MM.1S (cell line): ENCODE data around the gene OLFM3.

Source experiments
- DNase-seq: peaks from one replicate; pipeline ENCODE4 v3.0.0-alpha.2; 2015
- H2AFZ ChIP-seq: fragments of 300-600 bp; sonication (generic); 2 replicates; pipeline ENCODE4 v1.6.0; 2016; ENCODE audit warnings: antibody characterized with exemption, low read length
- H3F3A ChIP-seq: fragments of 300-600 bp; sonication (generic); 2 replicates; pipeline ENCODE4 v1.6.1; 2016; ENCODE audit warnings: mild to moderate bottlenecking, antibody characterized with exemption, low read length, moderate library complexity, mixed read lengths; ENCODE audit not compliant: insufficient read depth
- H3K27ac ChIP-seq: fragments of 300-600 bp; sonication (generic); 2 replicates; pipeline ENCODE4 v1.5.1; 2016; ENCODE audit warnings: mild to moderate bottlenecking, low read length
- H3K27me3 ChIP-seq: fragments of 300-600 bp; sonication (generic); replicated peaks from 2 replicates; pipeline ENCODE4 v1.6.0; 2016; ENCODE audit warnings: low read length; ENCODE audit not compliant: insufficient read depth
- H3K36me3 ChIP-seq: fragments of 300-600 bp; sonication (generic); replicated peaks from 2 replicates; pipeline ENCODE4 v1.6.1; 2016; ENCODE audit warnings: mild to moderate bottlenecking, low read length, mixed read lengths; ENCODE audit not compliant: insufficient read depth
- H3K4me1 ChIP-seq: fragments of 300-600 bp; sonication (generic); 2 replicates; pipeline ENCODE4 v1.6.1; 2016; ENCODE audit warnings: low read length, mixed read lengths
- H3K4me2 ChIP-seq: fragments of 300-600 bp; sonication (generic); 2 replicates; pipeline ENCODE4 v1.6.0; 2016; ENCODE audit warnings: low read depth, low read length
- H3K4me3 ChIP-seq: fragments of 300-600 bp; sonication (generic); 2 replicates; pipeline ENCODE4 v1.5.1; 2016; ENCODE audit warnings: low read length, mixed read lengths
- H3K79me2 ChIP-seq: fragments of 300-600 bp; sonication (generic); 2 replicates; pipeline ENCODE4 v1.6.1; 2016; ENCODE audit warnings: mixed run types, low read length, mixed read lengths
- H3K9ac ChIP-seq: fragments of 300-600 bp; sonication (generic); 2 replicates; pipeline ENCODE4 v1.6.1; 2016; ENCODE audit warnings: low read length, mixed read lengths
- H3K9me2 ChIP-seq: fragments of 300-600 bp; sonication (generic); replicated peaks from 2 replicates; pipeline ENCODE4 v1.6.1; 2016; ENCODE audit warnings: mild to moderate bottlenecking, low read length, mixed read lengths; ENCODE audit not compliant: insufficient read depth
- H3K9me3 ChIP-seq: fragments of 300-600 bp; sonication (generic); replicated peaks from 2 replicates; pipeline ENCODE4 v1.6.1; 2016; ENCODE audit warnings: mild to moderate bottlenecking, low read length, mixed read lengths; ENCODE audit not compliant: insufficient read depth
- H4K20me1 ChIP-seq: fragments of 300-600 bp; sonication (generic); 2 replicates; pipeline ENCODE4 v1.6.1; 2016; ENCODE audit warnings: mild to moderate bottlenecking, low read length, moderate library complexity, mixed read lengths; ENCODE audit not compliant: insufficient read depth
- CTCF ChIP-seq: fragments of 300-600 bp; sonication (generic); IDR thresholded peaks from 2 replicates; pipeline ENCODE4 v1.5.1; 2016; ENCODE audit warnings: antibody characterized with exemption, low read length, mixed read lengths
- EZH2 ChIP-seq: fragments of 300-600 bp; sonication (generic); optimal IDR thresholded peaks from 2 replicates; pipeline ENCODE3; 2017; ENCODE audit warnings: low read depth, mild to moderate bottlenecking, antibody characterized with exemption, low read length, mixed read lengths
- EZH2phosphoT487 ChIP-seq: fragments of 300-600 bp; sonication (generic); IDR thresholded peaks from 2 replicates; pipeline ENCODE4 v1.6.1; 2018; ENCODE audit warnings: antibody characterized with exemption, low read length

The OLFM3 gene

GRCh38 chr1:101938681-101939080 lies 58.0 kb downstream of the OLFM3 start:
- TF ChIP-seq EZH2 (no peak), CTCF (no peak), EZH2phosphoT487 (no peak)
- Histone ChIP-seq H3K36me3 (no peaks in the 10 kb centered on the region), H3K9me3 (no peaks in the 10 kb centered on the region), H2AFZ (no peak overlapping the region), H3K4me3 (no peak overlapping the region), H3K4me2 (no peak overlapping the region), H3K27ac (no peak overlapping the region), H3K4me1 (no peaks in the 10 kb centered on the region), H3K27me3 (no peaks in the 10 kb centered on the region), H3K79me2 (no peaks in the 10 kb centered on the region), H3F3A (no peaks in the 10 kb centered on the region), H3K9me2 (no peaks in the 10 kb centered on the region), H4K20me1 (no peaks in the 10 kb centered on the region), H3K9ac (no peak overlapping the region)
- DNase-seq, result no peak

- H3K79me2 ChIP-seq, result no peaks in the 10 kb centered on the region
- no peaks in the 10 kb centered on the region for H3K9me2 ChIP-seq
- no peaks in the 10 kb centered on the region for H3K36me3 ChIP-seq
- no peaks in the 10 kb centered on the region for H3F3A ChIP-seq
- H3K4me2 ChIP-seq, result no peak overlapping the region
- H3K4me1 ChIP-seq, result no peaks in the 10 kb centered on the region
- no peak overlapping the region for H3K27ac ChIP-seq
- DNase-seq, result no peak
- no peak overlapping the region for H2AFZ ChIP-seq
- H3K9ac ChIP-seq, result no peak overlapping the region
- H3K4me3 ChIP-seq, result no peak overlapping the region
- no peaks in the 10 kb centered on the region for H4K20me1 ChIP-seq
- no peak for TF ChIP-seq CTCF
- no peak for TF ChIP-seq EZH2phosphoT487
- no peak for TF ChIP-seq EZH2
- no peaks in the 10 kb centered on the region for H3K27me3 ChIP-seq
- H3K9me3 ChIP-seq, result no peaks in the 10 kb centered on the region
Observed at GRCh38 chr1:101929343-101929742, 67.4 kb downstream of the OLFM3 start.

GRCh38 chr1:101928829-101929228 lies 67.9 kb downstream of the OLFM3 start:
- Histone ChIP-seq H3K4me2 (no peak overlapping the region), H3K4me3 (no peak overlapping the region), H3K9ac (no peak overlapping the region), H3K36me3 (no peaks in the 10 kb centered on the region), H3K9me2 (no peaks in the 10 kb centered on the region), H3K27me3 (no peaks in the 10 kb centered on the region), H3F3A (no peaks in the 10 kb centered on the region), H4K20me1 (no peaks in the 10 kb centered on the region), H3K4me1 (no peaks in the 10 kb centered on the region), H3K79me2 (no peaks in the 10 kb centered on the region), H2AFZ (no peak overlapping the region), H3K9me3 (no peaks in the 10 kb centered on the region), H3K27ac (no peak overlapping the region)
- no peak for TF ChIP-seq EZH2phosphoT487
- TF ChIP-seq EZH2, result no peak
- TF ChIP-seq CTCF, result no peak
- DNase-seq, result no peak
